ENCODE measurements around the gene G6PC2.

Gene G6PC2

GRCh38 chr2:168948621-168949212 lies 47.6 kb downstream of the G6PC2 start:
- DNase-seq (ENCODE audit: low read depth): no peak

GRCh38 chr2:168949324-168949723 lies 48.2 kb downstream of the G6PC2 start:
- no peak for DNase-seq (ENCODE audit: low read depth)

- no peak for DNase-seq (ENCODE audit: low read depth)
These were observed 50.8 kb downstream of the G6PC2 start for GRCh38 chr2:168951871-168952270.

- DNase-seq (ENCODE audit: low read depth): no peak
These were observed 51.3 kb downstream of the G6PC2 start for GRCh38 chr2:168952424-168952823.

- no peak for DNase-seq (ENCODE audit: low read depth)
These were observed 53.2 kb downstream of the G6PC2 start for GRCh38 chr2:168954256-168954655.

GRCh38 chr2:168955321-168955720 lies 54.2 kb downstream of the G6PC2 start:
- no peak for DNase-seq (ENCODE audit: low read depth)

- DNase-seq (ENCODE audit: low read depth): no peak
These were observed 55.3 kb downstream of the G6PC2 start for GRCh38 chr2:168956392-168956791.
